Posterior cingulate gyrus (tissue), 11 donors: ENCODE results near the gene SOS2.

Source experiments
- DNase-seq, 10 donors: peaks; one replicate each; pipeline versions ENCODE4 v3.0.0 to v3.0.0-alpha.2; 2020 to 2021; ENCODE audit warnings: mixed read lengths in 3 of 10
- intact Hi-C: fragments of 100-400 bp; cut with DNase I; formaldehyde crosslinking; loops from one replicate; pipeline ENCODE4 v1.15.1; 2023

Gene SOS2

GRCh38 chr14:50121486-50121885 lies 109.9 kb downstream of the SOS2 start:
- peak in 1 of 10 donors; percentile 34 for DNase-seq
- intact Hi-C loops, result no loop called here

GRCh38 chr14:50117456-50117855 lies 113.9 kb downstream of the SOS2 start:
- intact Hi-C loops, result loop anchor here (2.0 to 5.0 kb wide), 3 partner anchors 115 to 249 kb away; partner anchors contain the start of genes ARF6 and SOS2

GRCh38 chr14:50116966-50117365 lies 114.4 kb downstream of the SOS2 start:
- intact Hi-C loops, result loop anchor here (2.0 to 5.0 kb wide), 3 partner anchors 115 to 248 kb away; partner anchors contain the start of genes ARF6 and SOS2
- DNase-seq, result no peak

More at GRCh38 chr14:50117456-50117855, 113.9 kb downstream of the SOS2 start:
- DNase-seq, result no peak

GRCh38 chr14:50116181-50116956 lies 115.0 kb downstream of the SOS2 start, which contains the start of gene VCPKMT:
Gene VCPKMT (minus strand): TSS chr14:50116572. CDS start chr14:50116552, 20 bp downstream.
- DNase-seq, result peak; percentile 84 to 99 (median 90)
- intact Hi-C loops, result loop anchor here (2.0 to 5.0 kb wide), 3 partner anchors 116 to 248 kb away; partner anchors contain the start of genes ARF6 and SOS2

- intact Hi-C loops, result no loop called here
- DNase-seq, result no peak
These were observed 117.9 kb downstream of the SOS2 start for GRCh38 chr14:50113381-50114035.

- DNase-seq, result no peak
- intact Hi-C loops, result no loop called here
These were observed 120.9 kb downstream of the SOS2 start for GRCh38 chr14:50110323-50111037.

GRCh38 chr14:50109342-50109741 lies 122.0 kb downstream of the SOS2 start:
- intact Hi-C loops, result loop anchor here (5.0 kb wide), 1 partner anchor 242 kb away; no protein-coding TSS in a partner anchor
- no peak for DNase-seq

GRCh38 chr14:50107850-50108249 lies 123.5 kb downstream of the SOS2 start:
- DNase-seq, result no peak
- intact Hi-C loops, result loop anchor here (5.0 kb wide), 1 partner anchor 241 kb away; no protein-coding TSS in a partner anchor

GRCh38 chr14:50106178-50106577 lies 125.2 kb downstream of the SOS2 start:
- intact Hi-C loops, result loop anchor here (5.0 kb wide), 1 partner anchor 239 kb away; no protein-coding TSS in a partner anchor
- DNase-seq, result no peak

- no peak for DNase-seq
- intact Hi-C loops, result no loop called here
These were observed 127.8 kb downstream of the SOS2 start for GRCh38 chr14:50103558-50103957.

GRCh38 chr14:50101417-50101816 lies 130.0 kb downstream of the SOS2 start:
- DNase-seq, result no peak
- intact Hi-C loops, result no loop called here

GRCh38 chr14:50100805-50101204 lies 130.6 kb downstream of the SOS2 start:
- intact Hi-C loops, result no loop called here
- DNase-seq, result no peak

- DNase-seq, result no peak
- intact Hi-C loops, result no loop called here
These were observed 132.0 kb downstream of the SOS2 start for GRCh38 chr14:50099335-50099734.

- no peak for DNase-seq
- intact Hi-C loops, result no loop called here
These were observed 135.5 kb downstream of the SOS2 start for GRCh38 chr14:50095895-50096294.

GRCh38 chr14:50094056-50094755 lies 137.2 kb downstream of the SOS2 start:
- intact Hi-C loops, result no loop called here
- DNase-seq, result no peak

GRCh38 chr14:50093496-50093895 lies 137.9 kb downstream of the SOS2 start:
- intact Hi-C loops, result no loop called here
- DNase-seq, result no peak

GRCh38 chr14:50092006-50092555 lies 139.3 kb downstream of the SOS2 start:
- no peak for DNase-seq
- intact Hi-C loops, result no loop called here

GRCh38 chr14:50091240-50091913 lies 140.0 kb downstream of the SOS2 start:
- peak in 1 of 10 donors; percentile 66 for DNase-seq
- intact Hi-C loops, result no loop called here

- intact Hi-C loops, result loop anchor here (10.0 kb wide), 1 partner anchor 124 kb away; no protein-coding TSS in a partner anchor
- peak in 1 of 10 donors; percentile 59 for DNase-seq
These were observed 142.2 kb downstream of the SOS2 start for GRCh38 chr14:50089208-50089607.
